C4-2B (cell line): ENCODE measurements around the gene FBXO4.

Experiments used
- ZFX ChIP-seq: fragments of 450-650 bp; IDR thresholded peaks from 2 replicates; pipeline ENCODE4 v1.6.1; 2017
- TF ChIP-seq, protein P1 (sequence below): fragments of 450-650 bp; conservative IDR thresholded peaks from 2 replicates; pipeline ENCODE4 v1.5.1; 2017; ENCODE audit warnings: mild to moderate bottlenecking

DNA sequence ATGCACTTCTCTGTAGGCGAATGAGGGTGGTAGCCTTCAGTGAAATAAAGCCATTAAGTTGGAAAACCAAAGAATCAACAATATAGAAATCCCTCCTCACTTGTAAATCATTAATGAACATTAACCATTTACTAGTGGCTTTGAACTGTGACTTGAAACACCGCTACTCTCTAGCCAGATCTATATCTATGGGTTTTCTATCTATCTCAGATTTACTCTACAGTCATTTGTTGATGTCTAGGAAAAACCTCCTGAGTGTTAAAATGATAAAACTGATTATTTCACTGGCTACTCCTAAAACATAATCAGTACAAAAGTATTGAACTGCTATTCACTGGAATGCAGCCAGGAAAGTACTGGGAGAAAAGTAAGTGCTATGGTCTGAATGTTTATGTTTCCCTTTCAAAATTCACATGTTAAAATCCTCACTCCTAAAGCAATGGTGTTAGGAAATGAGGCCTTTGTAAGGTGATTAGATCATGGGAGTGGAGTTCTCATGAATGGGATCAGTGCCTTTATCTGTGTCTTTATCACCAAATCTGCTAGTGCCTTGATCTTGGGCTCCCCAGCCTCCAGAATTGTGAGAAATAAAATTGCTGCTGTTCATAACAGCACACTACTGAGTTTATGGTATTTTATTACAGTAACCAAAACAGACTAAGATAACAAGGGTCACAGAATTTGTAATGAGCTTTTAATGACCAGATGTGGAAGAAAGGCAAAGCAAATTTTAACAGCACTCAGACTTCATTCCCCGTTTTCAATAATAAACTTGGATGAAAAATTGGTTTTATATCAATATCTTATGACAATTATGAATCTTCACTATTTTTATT, 46.2 kb upstream of the FBXO4 start:
- TF ChIP-seq, protein P1, sequence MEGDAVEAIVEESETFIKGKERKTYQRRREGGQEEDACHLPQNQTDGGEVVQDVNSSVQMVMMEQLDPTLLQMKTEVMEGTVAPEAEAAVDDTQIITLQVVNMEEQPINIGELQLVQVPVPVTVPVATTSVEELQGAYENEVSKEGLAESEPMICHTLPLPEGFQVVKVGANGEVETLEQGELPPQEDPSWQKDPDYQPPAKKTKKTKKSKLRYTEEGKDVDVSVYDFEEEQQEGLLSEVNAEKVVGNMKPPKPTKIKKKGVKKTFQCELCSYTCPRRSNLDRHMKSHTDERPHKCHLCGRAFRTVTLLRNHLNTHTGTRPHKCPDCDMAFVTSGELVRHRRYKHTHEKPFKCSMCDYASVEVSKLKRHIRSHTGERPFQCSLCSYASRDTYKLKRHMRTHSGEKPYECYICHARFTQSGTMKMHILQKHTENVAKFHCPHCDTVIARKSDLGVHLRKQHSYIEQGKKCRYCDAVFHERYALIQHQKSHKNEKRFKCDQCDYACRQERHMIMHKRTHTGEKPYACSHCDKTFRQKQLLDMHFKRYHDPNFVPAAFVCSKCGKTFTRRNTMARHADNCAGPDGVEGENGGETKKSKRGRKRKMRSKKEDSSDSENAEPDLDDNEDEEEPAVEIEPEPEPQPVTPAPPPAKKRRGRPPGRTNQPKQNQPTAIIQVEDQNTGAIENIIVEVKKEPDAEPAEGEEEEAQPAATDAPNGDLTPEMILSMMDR = no peak
- no peak for TF ChIP-seq ZFX
